NCI-H226 (cell line): ENCODE measurements around the gene OSBPL6.

Source experiments
- DNase-seq: peaks from one replicate; pipeline ENCODE4 v3.0.0-alpha.2; 2015

OSBPL6 gene

GRCh38 chr2:178363252-178363651 lies 168.9 kb downstream of the OSBPL6 start:
- DNase-seq = peak; percentile 3

- DNase-seq = no peak
Observed at GRCh38 chr2:178365116-178365515, 170.8 kb downstream of the OSBPL6 start.

GRCh38 chr2:178366412-178366811 lies 172.1 kb downstream of the OSBPL6 start:
- no peak for DNase-seq

- no peak for DNase-seq
Observed at GRCh38 chr2:178367344-178367743, 173.0 kb downstream of the OSBPL6 start.

- no peak for DNase-seq
Observed at GRCh38 chr2:178374865-178375264, 180.6 kb downstream of the OSBPL6 start.

- DNase-seq = no peak
Observed at GRCh38 chr2:178377046-178377445, 182.7 kb downstream of the OSBPL6 start.

GRCh38 chr2:178379162-178380004 lies 185.1 kb downstream of the OSBPL6 start:
- no peak for DNase-seq

GRCh38 chr2:178380763-178381162 lies 186.5 kb downstream of the OSBPL6 start:
- no peak for DNase-seq

- no peak for DNase-seq
Observed at GRCh38 chr2:178383718-178384117, 189.4 kb downstream of the OSBPL6 start.

- no peak for DNase-seq
Observed at GRCh38 chr2:178385595-178386148, 191.4 kb downstream of the OSBPL6 start.

- DNase-seq = no peak
Observed at GRCh38 chr2:178386986-178387597, 192.8 kb downstream of the OSBPL6 start.

- DNase-seq = no peak
Observed at GRCh38 chr2:178388287-178388686, 194.0 kb downstream of the OSBPL6 start.

GRCh38 chr2:178391701-178392100 lies 197.4 kb downstream of the OSBPL6 start:
- no peak for DNase-seq

- peak; percentile 44 for DNase-seq
Observed at GRCh38 chr2:178392215-178392614, 197.9 kb downstream of the OSBPL6 start.

- DNase-seq = no peak
Observed at GRCh38 chr2:178394859-178395258, 200.5 kb downstream of the OSBPL6 start.

- no peak for DNase-seq
Observed at GRCh38 chr2:178395295-178395694, 201.0 kb downstream of the OSBPL6 start.

GRCh38 chr2:178395941-178396570 lies 201.7 kb downstream of the OSBPL6 start:
- DNase-seq = no peak

GRCh38 chr2:178397002-178397605 lies 202.8 kb downstream of the OSBPL6 start:
- no peak for DNase-seq

GRCh38 chr2:178401994-178402437 lies 207.7 kb downstream of the OSBPL6 start:
- no peak for DNase-seq

- DNase-seq = no peak
Observed at GRCh38 chr2:178403671-178404306, 209.5 kb downstream of the OSBPL6 start.

GRCh38 chr2:178404368-178404767 lies 210.1 kb downstream of the OSBPL6 start:
- DNase-seq = no peak

GRCh38 chr2:178409261-178409660 lies 214.9 kb downstream of the OSBPL6 start:
- no peak for DNase-seq

GRCh38 chr2:178412047-178412446 lies 217.7 kb downstream of the OSBPL6 start:
- no peak for DNase-seq
